Dermis microvascular lymphatic vessel endothelial cell (primary cell): ENCODE results near the gene MSANTD2. TPM values are rescaled to one million over a fixed set of nuclear protein-coding genes. Genes with fewer than 3 reads are reported as not detected.

Source experiments
- DNase-seq, 2 donors: peaks; one replicate each; pipeline versions ENCODE4 v3.0.0 to v3.0.0-alpha.2; 2010; ENCODE audit warnings: low read depth in 2 of 2
- total RNA-seq: library from RNA; depleted of rRNA; stranded (reverse); fragments of >200 nt; gene quantifications from 2 replicates; pipeline ENCODE4 v1.2.1, GENCODE V29; 2014

The MSANTD2 gene
- total RNA-seq, 1 donor from 2014 or later = 4.4 TPM

GRCh38 chr11:124754710-124755109 is 45.5 kb downstream of the MSANTD2 start:
- DNase-seq = peak in 1 of 2 donors; percentile 23

GRCh38 chr11:124754309-124754708 is 45.9 kb downstream of the MSANTD2 start:
- DNase-seq = peak in 1 of 2 donors; percentile 37

- no peak for DNase-seq
These were observed 46.6 kb downstream of the MSANTD2 start for GRCh38 chr11:124753624-124754023.

GRCh38 chr11:124753205-124753604 is 47.0 kb downstream of the MSANTD2 start:
- no peak for DNase-seq

- DNase-seq = no peak
These were observed 47.6 kb downstream of the MSANTD2 start for GRCh38 chr11:124752471-124753102.

- no peak for DNase-seq
These were observed 48.3 kb downstream of the MSANTD2 start, which contains the start of gene VSIG2 for GRCh38 chr11:124751741-124752470. VSIG2 (minus strand) TSS chr11:124752255; CDS start chr11:124752137, 118 bp downstream.

- no peak for DNase-seq
These were observed 48.8 kb downstream of the MSANTD2 start for GRCh38 chr11:124751391-124751740.

GRCh38 chr11:124749912-124750311 is 50.3 kb downstream of the MSANTD2 start:
- DNase-seq = no peak

GRCh38 chr11:124748481-124749343 is 51.5 kb downstream of the MSANTD2 start:
- peak; percentile 92 to 94 for DNase-seq

GRCh38 chr11:124748100-124748418 is 52.1 kb downstream of the MSANTD2 start:
- no peak for DNase-seq

GRCh38 chr11:124747406-124748099 is 52.7 kb downstream of the MSANTD2 start:
- DNase-seq = peak; percentile 58 to 78

- DNase-seq = peak; percentile 73 to 90
These were observed 53.5 kb downstream of the MSANTD2 start for GRCh38 chr11:124746621-124747243.

GRCh38 chr11:124745835-124746620 is 54.2 kb downstream of the MSANTD2 start:
- DNase-seq = no peak

- no peak for DNase-seq
These were observed 54.9 kb downstream of the MSANTD2 start for GRCh38 chr11:124745270-124745834.

GRCh38 chr11:124743050-124743449 is 57.2 kb downstream of the MSANTD2 start:
- no peak for DNase-seq

- DNase-seq = no peak
These were observed 57.7 kb downstream of the MSANTD2 start for GRCh38 chr11:124742555-124742954.

GRCh38 chr11:124740277-124740882 is 59.8 kb downstream of the MSANTD2 start:
- peak in 1 of 2 donors; percentile 58 for DNase-seq

- DNase-seq = peak; percentile 64 to 90
These were observed 60.5 kb downstream of the MSANTD2 start, which contains the start of gene NRGN for GRCh38 chr11:124739479-124740276. NRGN (plus strand) TSS chr11:124739942; CDS start chr11:124740085, 143 bp downstream.
